H1 (cell line): ENCODE results near the gene GCLC. TPM values are rescaled to one million over a fixed set of nuclear protein-coding genes. Genes with fewer than 3 reads are reported as not detected.

ENCODE experiments used
- CTCF ChIA-PET: fragments of 300-600 bp; sonication (Branson Sonifier 250); formaldehyde crosslinking; loops from one replicate; lab custom pipeline; 2021; ENCODE audit not compliant: partially characterized antibody; lab: Charles Lee
- POLR2A ChIA-PET: fragments of 300-600 bp; sonication (Branson Sonifier 250); formaldehyde crosslinking; loops from one replicate; lab custom pipeline; 2021; ENCODE audit warnings: inconsistent platforms; ENCODE audit not compliant: partially characterized antibody; lab: Charles Lee
- DNase-seq, 2 experiments: peaks; one replicate each; pipeline versions ENCODE4 v3.0.0 to v3.0.0-alpha.2; 2010 to 2022; ENCODE audit warnings: low spot score in 2 of 2, low read depth in 1 of 2, mixed read lengths in 1 of 2
- FAIRE-seq: peaks from 2 replicates; lab custom pipeline; 2011; peaks lifted over from hg19 to GRCh38; lab: Jason Lieb, UNC
- H2AFZ ChIP-seq: 2 replicates; pipeline ENCODE4 v1.8.1; 2012; ENCODE audit warnings: low read length, inconsistent platforms
- H2AK5ac ChIP-seq: 2 replicates; pipeline ENCODE4 v1.6.1; 2013; ENCODE audit warnings: low read depth, low read length
- H2BK120ac ChIP-seq: replicated peaks from 2 replicates; pipeline ENCODE3; 2013; ENCODE audit warnings: low read depth, low read length, inconsistent platforms
- H2BK12ac ChIP-seq: 2 replicates; pipeline ENCODE4 v1.6.1; 2013; ENCODE audit warnings: low read depth, low read length
- H2BK15ac ChIP-seq: 2 replicates; pipeline ENCODE4 v1.6.1; 2013; ENCODE audit warnings: low read length
- H2BK20ac ChIP-seq: 2 replicates; pipeline ENCODE4 v1.6.1; 2013; ENCODE audit warnings: low read length
- H2BK5ac ChIP-seq: 2 replicates; pipeline ENCODE4 v1.6.1; 2013; ENCODE audit warnings: low read depth, low read length
- H3K14ac ChIP-seq: 2 replicates; pipeline ENCODE4 v1.6.1; 2013; ENCODE audit warnings: inconsistent platforms; ENCODE audit not compliant: insufficient read length
- H3K18ac ChIP-seq: 2 replicates; pipeline ENCODE4 v1.6.1; 2013; ENCODE audit warnings: low read length; ENCODE audit errors: extremely low read depth
- H3K23ac ChIP-seq: 2 replicates; pipeline ENCODE4 v1.6.1; 2013; ENCODE audit warnings: inconsistent platforms; ENCODE audit not compliant: insufficient read length
- H3K23me2 ChIP-seq: 2 replicates; pipeline ENCODE4 v1.6.1; 2013; ENCODE audit warnings: low read depth, low read length
- H3K27ac ChIP-seq: 2 replicates; pipeline ENCODE4 v1.6.1; 2011; ENCODE audit warnings: low read depth, low read length, inconsistent platforms
- H3K27me3 ChIP-seq, 4 experiments: replicated peaks in 1 of 4; 1 replicate in 1 of 4; 2 replicates in 3 of 4; pipeline versions ENCODE4 v1.6.1 to v1.8.1; 2011 to 2013; ENCODE audit warnings: low read length in 3 of 4, mild to moderate bottlenecking in 3 of 4, inconsistent platforms in 2 of 4, mixed read lengths in 2 of 4, moderate library complexity in 1 of 4; ENCODE audit not compliant: control insufficient read depth in 3 of 4, insufficient read depth in 3 of 4; ENCODE audit errors: extremely low read depth in 1 of 4
- H3K36me3 ChIP-seq, 4 experiments: 2 replicates each; pipeline versions ENCODE4 v1.6.1 to v1.8.1; 2011 to 2013; ENCODE audit warnings: mild to moderate bottlenecking in 4 of 4, low read length in 3 of 4, moderate library complexity in 2 of 4, control low read depth in 1 of 4, inconsistent platforms in 1 of 4; ENCODE audit not compliant: insufficient read depth in 4 of 4, control insufficient read depth in 2 of 4
- H3K4ac ChIP-seq: replicated peaks from 2 replicates; pipeline ENCODE3; 2013; ENCODE audit warnings: low read length, low read depth, mixed read lengths, inconsistent platforms; ENCODE audit not compliant: insufficient read length
- H3K4me1 ChIP-seq, 4 experiments: replicated peaks in 1 of 4; 1 replicate in 1 of 4; 2 replicates in 3 of 4; pipeline versions ENCODE4 v1.6.1 to v1.8.1; 2011 to 2013; ENCODE audit warnings: low read length in 3 of 4, inconsistent platforms in 2 of 4, mixed read lengths in 1 of 4; ENCODE audit not compliant: insufficient read depth in 4 of 4, control insufficient read depth in 3 of 4
- H3K4me2 ChIP-seq, 2 experiments: 2 replicates each; pipeline versions ENCODE4 v1.6.1 to v1.8.1; 2011 to 2013; ENCODE audit warnings: low read depth in 2 of 2, low read length in 2 of 2, control low read depth in 1 of 2, inconsistent platforms in 1 of 2, mild to moderate bottlenecking in 1 of 2; ENCODE audit not compliant: insufficient read depth in 1 of 2
- H3K4me3 ChIP-seq, 4 experiments: fragments of 200-600, 300-600 bp in 1 of 4; sonication (generic), shearing (Covaris generic), sonication (Bioruptor Twin) in 1 of 4; 2 replicates each; pipeline versions ENCODE4 v1.5.1 to v1.8.1; 2011 to 2016; ENCODE audit warnings: low read length in 4 of 4, low read depth in 3 of 4, control low read depth in 2 of 4, inconsistent platforms in 2 of 4, mild to moderate bottlenecking in 2 of 4, mixed read lengths in 1 of 4, moderate library complexity in 1 of 4; ENCODE audit not compliant: insufficient read depth in 2 of 4; ENCODE audit errors: extremely low read depth in 1 of 4
- H3K56ac ChIP-seq: replicated peaks from 2 replicates; pipeline ENCODE3; 2013; ENCODE audit warnings: low read depth, mild to moderate bottlenecking, mixed read lengths, low read length, inconsistent platforms; ENCODE audit not compliant: insufficient read length
- H3K79me1 ChIP-seq: 2 replicates; pipeline ENCODE4 v1.6.1; 2013; ENCODE audit warnings: low read depth, low read length, control low read depth
- H3K79me2 ChIP-seq, 2 experiments: 2 replicates each; pipeline versions ENCODE4 v1.6.1 to v1.8.1; 2012 to 2013; ENCODE audit warnings: low read length in 2 of 2, mild to moderate bottlenecking in 2 of 2, inconsistent platforms in 1 of 2; ENCODE audit not compliant: insufficient read depth in 2 of 2, control insufficient read depth in 1 of 2
- H3K9ac ChIP-seq, 4 experiments: replicated peaks in 1 of 4; 1 replicate in 1 of 4; 2 replicates in 3 of 4; pipeline versions ENCODE4 v1.6.1 to v1.8.1; 2011 to 2013; ENCODE audit warnings: low read depth in 3 of 4, low read length in 3 of 4, control low read depth in 2 of 4, mild to moderate bottlenecking in 2 of 4, moderate library complexity in 2 of 4, inconsistent platforms in 1 of 4; ENCODE audit errors: extremely low read depth in 1 of 4
- H3K9me3 ChIP-seq, 2 experiments: 2 replicates each; pipeline versions ENCODE4 v1.6.1 to v1.8.1; 2012 to 2013; ENCODE audit warnings: mild to moderate bottlenecking in 2 of 2, moderate library complexity in 2 of 2, control low read depth in 1 of 2, inconsistent platforms in 1 of 2, low read depth in 1 of 2, low read length in 1 of 2, mixed read lengths in 1 of 2; ENCODE audit not compliant: insufficient read depth in 2 of 2
- H4K20me1 ChIP-seq, 2 experiments: replicated peaks in 1 of 2; 2 replicates each; pipeline versions ENCODE3 to v1.8.1; 2011 to 2013; ENCODE audit warnings: inconsistent platforms in 2 of 2, low read length in 2 of 2, mild to moderate bottlenecking in 1 of 2; ENCODE audit not compliant: insufficient read depth in 2 of 2, control insufficient read depth in 1 of 2
- H4K5ac ChIP-seq: 2 replicates; pipeline ENCODE4 v1.6.1; 2013; ENCODE audit warnings: low read length, low read depth, mixed read lengths, inconsistent platforms; ENCODE audit not compliant: insufficient read length
- H4K8ac ChIP-seq: 2 replicates; pipeline ENCODE4 v1.8.0; 2013; ENCODE audit warnings: mild to moderate bottlenecking, moderate library complexity, low read length, inconsistent platforms; ENCODE audit not compliant: insufficient read depth; ENCODE audit errors: extremely low read depth
- H4K91ac ChIP-seq: replicated peaks from 2 replicates; pipeline ENCODE3; 2013; ENCODE audit warnings: low read length, mixed read lengths, inconsistent platforms; ENCODE audit not compliant: insufficient read length
- ATF3 ChIP-seq: IDR thresholded peaks from 2 replicates; pipeline ENCODE4 v1.6.1; 2011; ENCODE audit warnings: low read depth, mild to moderate bottlenecking, low read length; ENCODE audit not compliant: insufficient read depth
- CTBP2 ChIP-seq: IDR thresholded peaks from 2 replicates; pipeline ENCODE4 v1.7.0; 2011; ENCODE audit warnings: borderline replicate concordance, mild to moderate bottlenecking, moderate library complexity, mixed read lengths, low read length; ENCODE audit not compliant: insufficient read depth, insufficient read length
- HDAC2 ChIP-seq, 2 experiments: fragments of 300-600 bp in 1 of 2; sonication (generic) in 1 of 2; IDR thresholded peaks; 2 replicates each; pipeline ENCODE4 v1.6.1; 2011 to 2012; ENCODE audit warnings: low read depth in 2 of 2, low read length in 2 of 2, mild to moderate bottlenecking in 2 of 2, moderate library complexity in 2 of 2, borderline replicate concordance in 1 of 2, inconsistent platforms in 1 of 2
- HDAC6 ChIP-seq: IDR thresholded peaks from one replicate; pipeline ENCODE4 v1.7.1; 2012; ENCODE audit warnings: low read depth, mild to moderate bottlenecking, inconsistent platforms, low read length, moderate library complexity
- KDM4A ChIP-seq: IDR thresholded peaks from one replicate; pipeline ENCODE4 v1.7.1; 2012; ENCODE audit warnings: low read depth, mild to moderate bottlenecking, moderate library complexity, low read length, inconsistent platforms; ENCODE audit not compliant: severe bottlenecking
- POLR2A ChIP-seq, 2 experiments: IDR thresholded peaks; 1 replicate in 1 of 2; 2 replicates in 1 of 2; pipeline ENCODE4 v1.6.1; 2011; ENCODE audit warnings: low read depth in 2 of 2, low read length in 2 of 2, mild to moderate bottlenecking in 2 of 2; ENCODE audit errors: control extremely low read depth in 1 of 2
- RBBP5 ChIP-seq: IDR thresholded peaks from 2 replicates; pipeline ENCODE4 v1.7.1; 2012; ENCODE audit warnings: low read depth, mild to moderate bottlenecking, inconsistent platforms, low read length, moderate library complexity, borderline replicate concordance
- SAP30 ChIP-seq: fragments of 300-600 bp; sonication (generic); IDR thresholded peaks from 2 replicates; pipeline ENCODE4 v1.7.1; 2012; ENCODE audit warnings: low read length, moderate library complexity, mild to moderate bottlenecking, inconsistent platforms; ENCODE audit not compliant: insufficient read depth, insufficient replicate concordance
- SP4 ChIP-seq: IDR thresholded peaks from 2 replicates; pipeline ENCODE4 v1.6.1; 2012; ENCODE audit warnings: low read length, inconsistent platforms
- WGBS, 2 experiments: shearing (Covaris generic) in 1 of 2; methylation state at CpG; one replicate each; pipeline versions ENCODE4 v1.1.6 to v1.1.7; 2013 to 2015; ENCODE audit warnings: low lambda C conversion rate in 2 of 2, mixed read lengths in 2 of 2, inconsistent platforms in 1 of 2, low coverage in 1 of 2, missing lambda C conversion rate in 1 of 2; ENCODE audit not compliant: insufficient replicate concordance in 2 of 2, insufficient coverage in 1 of 2, insufficient read length in 1 of 2; ENCODE audit errors: extremely low coverage in 1 of 2, missing lambda C conversion rate in 1 of 2; 5-methylcytosine and 5-hydroxymethylcytosine counted together
- polyA plus RNA-seq, 7 experiments: library from polyadenylated mRNA; depleted of rRNA in 3 of 7; stranded (reverse) in 5 of 7; unstranded in 2 of 7; fragments of >200 nt in 5 of 7; fragments of 200-250 nt in 2 of 7; gene quantifications; 1 replicate in 5 of 7; 2 replicates in 1 of 7; 4 replicates in 1 of 7; pipeline versions ENCODE4 v1.2.1 to v1.2.3, GENCODE V29; 2011 to 2013; ENCODE audit warnings: missing spikeins in 2 of 7, mixed read lengths in 2 of 7
- total RNA-seq: library from RNA; stranded (reverse); fragmentation: NEBNext Ultra II Directional; extraction: Animal tissue kit (Norgen Biotek cat#: 25700); gene quantifications from 2 replicates; pipeline ENCODE4 v1.2.1, GENCODE V29; 2021

GCLC gene
- total and polyA plus RNA-seq, 2 of the 8 experiments (the other 6 are each of a cell fraction or from before 2014, with no cell fraction given), result 15.8 to 54.0 TPM

GRCh38 chr6:53567701-53568100, 22.8 kb upstream of the GCLC start:
- Histone ChIP-seq H2AK5ac (no peak overlapping the region), H3K36me3 (no peaks in the 10 kb centered on the region), H3K79me1 (no peaks in the 10 kb centered on the region), H3K9ac (no peak overlapping the region), H3K4me3 (no peak overlapping the region), H3K56ac (no peak overlapping the region), H2BK120ac (no peak overlapping the region), H3K4me1 (no peaks in the 10 kb centered on the region), H2AFZ (no peak overlapping the region), H2BK15ac (no peak overlapping the region), H3K4ac (no peak overlapping the region), H3K23ac (no peak overlapping the region), H2BK12ac (no peak overlapping the region), H4K8ac (no peak overlapping the region), H4K91ac (no peak overlapping the region), H3K14ac (no peak overlapping the region), H2BK5ac (no peak overlapping the region), H3K79me2 (no peaks in the 10 kb centered on the region), H4K5ac (no peak overlapping the region), H3K9me3 (0 out of 4 replicates have a peak, but pooled peaks cover 0 to 2% of the 10 kb centered on the region in 2 experiments), H3K27me3 (no peaks in the 10 kb centered on the region), H3K27ac (no peak overlapping the region), H4K20me1 (no peaks in the 10 kb centered on the region), H2BK20ac (no peak overlapping the region), H3K23me2 (no peaks in the 10 kb centered on the region), H3K4me2 (no peak overlapping the region), H3K18ac (no peak overlapping the region)
- WGBS, 2 experiments, result 83% methylated on average over 2 of the region's 2 CpGs; no CpG with 5 or more reads in 1 of the 2 experiments
- FAIRE-seq (no peak), DNase-seq (no peak)
- no peak for TF ChIP-seq CTBP2
- no peak for TF ChIP-seq KDM4A
- no peak for TF ChIP-seq SP4
- TF ChIP-seq HDAC2 (IDR thresholded peaks at IDR 0.05; ENCODE audit: borderline replicate concordance in 1 of 2, low read depth in 2 of 2, low read length in 2 of 2), result no peak
- TF ChIP-seq HDAC6, result no peak
- TF ChIP-seq RBBP5, result no peak
- TF ChIP-seq POLR2A (IDR thresholded peaks at IDR 0.05; ENCODE audit: control extremely low read depth in 1 of 2, low read depth in 2 of 2, low read length in 2 of 2), result no peak
- no peak for TF ChIP-seq SAP30
- no peak for TF ChIP-seq ATF3
- ChIA-PET CTCF (interaction anchor here (0.7 kb wide), 1 partner anchor 84 kb away, joined by 4 read pairs; no protein-coding TSS in a partner anchor), POLR2A (no interaction called here)
